RWPE1 (cell line): ENCODE results near the gene IL17F.

ENCODE experiments used
- CTCF ChIA-PET: fragments of 350-600 bp; sonication (Branson Sonifier 250); formaldehyde crosslinking; extraction: SDS; loops from one replicate; lab custom pipeline; 2021; lab: Yijun Ruan, JAX
- POLR2A ChIA-PET: fragments of 400-600 bp; formaldehyde crosslinking; extraction: SDS; loops from one replicate; lab custom pipeline; 2020; ENCODE audit warnings: antibody characterized with exemption; ENCODE audit not compliant: low non-redundant PET; lab: Yijun Ruan, JAX
- DNase-seq: peaks from one replicate; pipeline ENCODE4 v3.0.0; 2012; ENCODE audit warnings: low spot score
- H3K27ac ChIP-seq: fragments of 450-650 bp; 2 replicates; pipeline ENCODE4 v1.5.1; 2017
- CTCF ChIP-seq: fragments of 450-650 bp; conservative IDR thresholded peaks from 2 replicates; pipeline ENCODE4 v1.5.1; 2017; ENCODE audit warnings: low read depth, mild to moderate bottlenecking

The IL17F gene

GRCh38 chr6:52284460-52285176 lies 40.3 kb upstream of the IL17F start, which contains the start of gene MCM3:
Gene MCM3, minus strand, starts transcription at chr6:52284742. Its CDS starts 68 bp downstream, at chr6:52284674.
- POLR2A ChIA-PET: interaction anchor here (0.7 to 0.8 kb wide), 2 partner anchors 68 to 77 kb away, joined by 3 to 4 read pairs; partner anchors contain the start of gene PAQR8
- TF ChIP-seq CTCF: no peak
- CTCF ChIA-PET: no interaction called here
- H3K27ac ChIP-seq: peak within 1 kb of the TSS; percentile 86
- DNase-seq: peak; percentile 99

- DNase-seq: peak; percentile 20
- TF ChIP-seq CTCF: no peak
- peak overlapping the region; percentile 86 for H3K27ac ChIP-seq
- CTCF ChIA-PET: no interaction called here
- POLR2A ChIA-PET: no interaction called here
Measured at GRCh38 chr6:52284131-52284459, 39.8 kb upstream of the IL17F start.

- ChIA-PET CTCF (interaction anchor here (0.6 kb wide), 3 partner anchors 172 to 857 kb away, joined by 3 read pairs; no protein-coding TSS in a partner anchor), POLR2A (no interaction called here)
- TF ChIP-seq CTCF: no peak
- H3K27ac ChIP-seq: no peak overlapping the region
- no peak for DNase-seq
Measured at GRCh38 chr6:52283111-52283510, 38.8 kb upstream of the IL17F start.

- CTCF ChIA-PET: no interaction called here
- POLR2A ChIA-PET: no interaction called here
Measured at GRCh38 chr6:52276130-52276529, 31.8 kb upstream of the IL17F start.

GRCh38 chr6:52271852-52272460 lies 27.7 kb upstream of the IL17F start:
- no peak for TF ChIP-seq CTCF
- POLR2A ChIA-PET: no interaction called here
- no peak overlapping the region for H3K27ac ChIP-seq
- no peak for DNase-seq
- CTCF ChIA-PET: interaction anchor here (0.9 kb wide), 1 partner anchor 23 kb away, joined by 3 read pairs; no protein-coding TSS in a partner anchor

More at GRCh38 chr6:52276130-52276529, 31.8 kb upstream of the IL17F start:
- DNase-seq: no peak
- no peak for TF ChIP-seq CTCF
- no peak overlapping the region for H3K27ac ChIP-seq

- TF ChIP-seq CTCF: peak; percentile 95
- POLR2A ChIA-PET: no interaction called here
- DNase-seq: peak; percentile 60
- no peak overlapping the region for H3K27ac ChIP-seq
- CTCF ChIA-PET: interaction anchor here (0.6 to 1.9 kb wide), 14 partner anchors 10 to 401 kb away, joined by 3 to 7 read pairs (median 3); no protein-coding TSS in a partner anchor
Measured at GRCh38 chr6:52263709-52264540, 19.6 kb upstream of the IL17F start.
